Activated B cell treated with CpG ODN at 0.5 μM for 24 hours (primary cell): ENCODE measurements around the gene SCP2. TPM values are rescaled to one million over a fixed set of nuclear protein-coding genes. Genes with fewer than 3 reads are reported as not detected.

Source experiments
- ATAC-seq: fragments of 200-7000 bp; cut with Tn5 transposase; one replicate; pipeline ENCODE4 v1.10.0; 2021; ENCODE audit warnings: low read depth, mild to moderate bottlenecking, moderate library complexity
- CTCF ChIA-PET: fragments of 350-600 bp; sonication (Branson Sonifier 250); formaldehyde crosslinking; loops from one replicate; lab custom pipeline; 2021; ENCODE audit warnings: antibody characterized with exemption; lab: Charles Lee
- POLR2A ChIA-PET: fragments of 350-600 bp; sonication (Branson Sonifier 250); formaldehyde crosslinking; loops from one replicate; lab custom pipeline; 2021; ENCODE audit warnings: antibody characterized with exemption; lab: Charles Lee
- DNase-seq: peaks from one replicate; pipeline ENCODE4 v3.0.0; 2022
- H3K27ac Mint-ChIP-seq: one replicate; pipeline ENCODE4 v1.8.0; 2020; ENCODE audit warnings: mixed read lengths
- H3K27me3 Mint-ChIP-seq: one replicate; pipeline ENCODE4 v1.8.0; 2021; ENCODE audit warnings: mixed read lengths
- H3K36me3 Mint-ChIP-seq: one replicate; pipeline ENCODE4 v1.8.0; 2021; ENCODE audit warnings: low read depth, mixed read lengths
- H3K4me1 Mint-ChIP-seq: one replicate; pipeline ENCODE4 v1.8.0; 2021; ENCODE audit warnings: mixed read lengths
- H3K4me3 Mint-ChIP-seq: one replicate; pipeline ENCODE4 v1.8.0; 2020; ENCODE audit warnings: mild to moderate bottlenecking, mixed read lengths
- H3K9me3 Mint-ChIP-seq: one replicate; pipeline ENCODE4 v1.8.0; 2020; ENCODE audit warnings: mixed read lengths
- intact Hi-C: fragments of 100-400 bp; cut with micrococcal nuclease; formaldehyde crosslinking; loops from one replicate; pipeline ENCODE4 v1.15.1; 2024
- total RNA-seq: library from RNA; stranded (reverse); gene quantifications from 2 replicates; pipeline ENCODE4 v1.2.3, GENCODE V29; 2022
- TF ChIP-seq, protein P1 (sequence below): fragments of 200-600 bp; IDR thresholded peaks from one replicate; pipeline ENCODE4 v1.8.0; 2022; ENCODE audit warnings: antibody characterized with exemption, mild to moderate bottlenecking

SCP2 gene
- total RNA-seq, 1 donor from 2014 or later: 72.2 TPM

DNA sequence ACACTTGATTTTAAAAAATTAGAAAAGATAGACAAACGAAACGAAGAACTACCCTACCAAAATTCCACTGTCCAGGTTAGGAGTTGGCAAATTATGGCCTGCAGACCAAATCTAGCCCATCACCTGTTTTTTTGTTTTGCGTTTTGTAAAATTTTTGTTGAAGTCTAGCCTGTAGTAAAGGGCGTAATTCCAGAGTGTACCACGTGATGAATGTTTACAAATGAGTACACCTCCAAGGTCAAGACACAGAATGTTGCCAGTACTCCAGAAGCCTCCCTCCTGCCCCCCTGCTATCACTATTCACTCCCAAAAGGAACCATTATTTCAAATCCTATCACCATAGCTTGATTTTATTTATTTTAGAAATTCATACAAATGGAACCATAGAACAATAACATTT is 117.8 kb downstream of the SCP2 start:
- ChIA-PET POLR2A (no interaction called here), CTCF (no interaction called here)
- Mint-ChIP-seq H3K27ac (no peak overlapping the region), H3K4me1 (no peaks in the 10 kb centered on the region), H3K9me3 (no peaks in the 10 kb centered on the region), H3K36me3 (peaks cover 69% of the 10 kb centered on the region), H3K27me3 (no peaks in the 10 kb centered on the region), H3K4me3 (no peak overlapping the region)
- intact Hi-C loops: no loop called here
- ATAC-seq (no peak), DNase-seq (no peak)
- TF ChIP-seq, protein P1, sequence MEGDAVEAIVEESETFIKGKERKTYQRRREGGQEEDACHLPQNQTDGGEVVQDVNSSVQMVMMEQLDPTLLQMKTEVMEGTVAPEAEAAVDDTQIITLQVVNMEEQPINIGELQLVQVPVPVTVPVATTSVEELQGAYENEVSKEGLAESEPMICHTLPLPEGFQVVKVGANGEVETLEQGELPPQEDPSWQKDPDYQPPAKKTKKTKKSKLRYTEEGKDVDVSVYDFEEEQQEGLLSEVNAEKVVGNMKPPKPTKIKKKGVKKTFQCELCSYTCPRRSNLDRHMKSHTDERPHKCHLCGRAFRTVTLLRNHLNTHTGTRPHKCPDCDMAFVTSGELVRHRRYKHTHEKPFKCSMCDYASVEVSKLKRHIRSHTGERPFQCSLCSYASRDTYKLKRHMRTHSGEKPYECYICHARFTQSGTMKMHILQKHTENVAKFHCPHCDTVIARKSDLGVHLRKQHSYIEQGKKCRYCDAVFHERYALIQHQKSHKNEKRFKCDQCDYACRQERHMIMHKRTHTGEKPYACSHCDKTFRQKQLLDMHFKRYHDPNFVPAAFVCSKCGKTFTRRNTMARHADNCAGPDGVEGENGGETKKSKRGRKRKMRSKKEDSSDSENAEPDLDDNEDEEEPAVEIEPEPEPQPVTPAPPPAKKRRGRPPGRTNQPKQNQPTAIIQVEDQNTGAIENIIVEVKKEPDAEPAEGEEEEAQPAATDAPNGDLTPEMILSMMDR: no peak

DNA sequence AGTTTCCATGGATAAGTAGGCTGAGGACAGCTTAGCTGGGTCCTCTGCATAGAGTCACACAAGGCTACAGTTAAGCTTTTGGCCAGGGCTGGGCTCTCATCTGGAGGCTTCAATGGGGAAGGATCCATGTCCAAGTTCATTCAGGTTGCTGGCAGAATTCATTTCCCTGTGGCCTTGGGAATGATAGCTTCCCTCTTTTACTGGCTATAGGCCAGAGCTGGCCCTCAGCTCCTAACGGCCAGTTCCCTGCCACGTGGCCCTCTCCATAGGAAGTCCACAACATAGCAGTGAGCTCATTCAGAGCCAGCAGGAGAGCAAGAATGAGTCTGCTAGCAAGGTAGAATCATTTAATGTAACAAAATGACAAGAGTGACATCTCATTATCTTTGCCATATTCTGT is 119.9 kb downstream of the SCP2 start:
- POLR2A ChIA-PET: no interaction called here
- ATAC-seq: no peak

DNA sequence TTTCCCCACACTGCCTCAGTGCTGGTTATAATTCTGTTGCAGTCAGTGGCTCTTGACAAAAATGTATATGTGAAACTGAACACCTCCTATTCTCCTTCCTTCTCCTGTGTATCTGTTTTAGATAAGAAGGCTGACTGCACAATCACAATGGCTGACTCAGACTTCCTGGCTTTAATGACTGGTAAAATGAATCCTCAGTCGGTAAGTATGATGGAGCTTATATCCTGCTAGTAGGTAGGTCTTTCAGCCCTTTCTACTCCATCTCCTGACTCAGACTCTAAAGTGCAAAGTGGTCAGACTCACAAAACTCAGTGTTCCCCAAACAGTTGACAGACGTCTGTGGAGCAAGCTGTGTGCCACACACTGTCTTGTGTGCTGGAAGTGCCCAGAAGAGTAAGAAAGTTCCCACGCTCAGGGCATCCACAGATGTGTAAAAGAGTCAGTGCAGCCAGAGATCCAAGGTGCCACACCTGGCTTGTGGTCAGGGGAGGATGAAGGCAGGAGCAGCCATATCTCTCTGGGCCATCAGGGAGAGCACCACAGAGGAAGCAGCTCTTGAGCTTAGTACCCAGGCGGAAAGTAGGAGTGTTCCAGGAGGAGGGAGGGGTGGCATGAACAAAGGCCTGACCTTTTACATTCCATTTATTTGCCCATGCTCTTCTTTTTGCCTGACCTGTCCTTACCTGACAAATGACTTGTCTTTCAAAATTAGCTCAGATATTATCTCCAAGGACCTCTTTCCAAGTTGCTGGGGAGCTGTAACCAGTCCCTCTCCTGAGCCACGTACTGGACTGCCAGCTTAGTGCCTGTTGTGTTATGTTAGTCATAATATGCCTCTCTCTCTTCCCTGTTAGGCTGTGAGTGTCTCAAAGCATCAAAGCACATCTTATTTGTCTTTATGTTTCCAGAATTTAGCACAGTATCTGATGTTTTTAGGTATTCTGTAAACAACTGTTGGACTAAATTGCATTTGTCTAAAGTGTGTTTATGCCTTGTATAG is 121.0 kb downstream of the SCP2 start:
- no peaks in the 10 kb centered on the region for H3K4me1 Mint-ChIP-seq
- H3K27me3 Mint-ChIP-seq: no peaks in the 10 kb centered on the region
- H3K4me3 Mint-ChIP-seq: no peak overlapping the region
- ATAC-seq (no peak), DNase-seq (no peak)
- TF ChIP-seq, protein P1: no peak
- intact Hi-C loops: no loop called here
- H3K36me3 Mint-ChIP-seq: peaks cover 76% of the 10 kb centered on the region
- ChIA-PET CTCF (no interaction called here), POLR2A (no interaction called here)
- no peaks in the 10 kb centered on the region for H3K9me3 Mint-ChIP-seq
- no peak overlapping the region for H3K27ac Mint-ChIP-seq

More for the DNA sequence above, 119.9 kb downstream of the SCP2 start:
- TF ChIP-seq, protein P1: no peak
- Mint-ChIP-seq H3K27me3 (no peaks in the 10 kb centered on the region), H3K27ac (no peak overlapping the region), H3K9me3 (no peaks in the 10 kb centered on the region), H3K4me3 (no peak overlapping the region), H3K36me3 (peaks cover 66% of the 10 kb centered on the region), H3K4me1 (no peaks in the 10 kb centered on the region)
- no peak for DNase-seq
- CTCF ChIA-PET: no interaction called here
- intact Hi-C loops: no loop called here

DNA sequence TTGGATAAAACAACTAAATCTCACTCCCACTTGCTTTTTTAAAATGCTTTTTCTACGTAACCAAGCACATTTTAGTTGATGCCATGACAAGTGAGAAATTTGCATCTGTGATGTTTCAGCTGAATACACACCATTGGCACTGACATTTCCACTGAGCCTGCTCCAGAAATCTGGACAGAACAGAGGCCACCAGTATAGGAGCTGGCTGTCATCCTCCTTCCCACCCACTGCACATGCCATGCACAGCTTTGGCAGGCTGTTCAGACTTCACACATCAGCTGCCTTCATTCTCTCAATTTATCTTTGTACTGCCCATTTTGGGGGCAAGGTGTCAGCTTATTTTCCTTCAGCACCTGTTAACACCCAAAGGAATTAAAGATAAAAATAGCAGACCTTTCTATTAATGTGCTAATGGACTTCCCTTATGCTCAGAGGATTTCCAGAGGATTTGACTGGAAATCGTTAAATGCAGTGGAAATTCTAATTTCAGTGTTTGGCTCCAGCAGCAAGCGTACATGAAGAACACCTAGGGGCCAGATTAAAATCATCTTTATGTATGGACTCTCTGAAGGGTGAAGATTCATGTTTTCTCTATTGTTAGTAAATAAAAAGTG is 122.0 kb downstream of the SCP2 start:
- CTCF ChIA-PET: no interaction called here
- H3K27ac Mint-ChIP-seq: no peak overlapping the region
- POLR2A ChIA-PET: no interaction called here
- no peak overlapping the region for H3K4me3 Mint-ChIP-seq
- TF ChIP-seq, protein P1: no peak
- DNase-seq (no peak), ATAC-seq (no peak)
- no peaks in the 10 kb centered on the region for H3K4me1 Mint-ChIP-seq
- intact Hi-C loops: no loop called here
- H3K9me3 Mint-ChIP-seq: no peaks in the 10 kb centered on the region
- no peaks in the 10 kb centered on the region for H3K27me3 Mint-ChIP-seq
- peaks cover 86% of the 10 kb centered on the region for H3K36me3 Mint-ChIP-seq

DNA sequence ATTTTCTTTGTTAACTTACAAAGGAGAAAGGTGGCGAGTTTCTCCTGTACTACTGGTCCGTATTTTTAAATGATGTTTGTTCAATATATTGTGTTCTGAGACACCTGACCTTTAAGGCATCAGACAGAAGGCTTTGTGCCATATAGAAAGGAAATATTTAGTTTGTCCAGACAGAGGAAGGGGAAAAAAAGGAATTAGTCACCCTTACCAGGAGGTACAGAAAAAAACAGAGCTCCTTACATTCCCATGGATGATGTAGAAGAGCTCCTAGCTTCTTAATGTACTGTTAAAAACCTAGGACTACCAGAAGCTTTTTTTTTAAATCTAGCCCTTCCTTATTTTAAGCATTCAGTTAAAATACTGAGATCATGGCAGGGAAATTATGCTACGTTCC is 122.5 kb downstream of the SCP2 start:
- no peak overlapping the region for H3K27ac Mint-ChIP-seq

More for the DNA sequence above, 122.5 kb downstream of the SCP2 start:
- no peak for ATAC-seq
- H3K27me3 Mint-ChIP-seq: no peaks in the 10 kb centered on the region
- no peaks in the 10 kb centered on the region for H3K9me3 Mint-ChIP-seq
- no peak overlapping the region for H3K4me3 Mint-ChIP-seq
- peaks cover 84% of the 10 kb centered on the region for H3K36me3 Mint-ChIP-seq
- TF ChIP-seq, protein P1: no peak
- ChIA-PET CTCF (no interaction called here), POLR2A (no interaction called here)
- DNase-seq: no peak
- intact Hi-C loops: no loop called here
- H3K4me1 Mint-ChIP-seq: no peaks in the 10 kb centered on the region
